ENCODE results near the gene CDC42BPB.
A peak's percentile ranks its signal among the peaks of the same experiment; 100 is the strongest.
"Not testable (repeated sequence)": the region's sequence is repeated elsewhere in the genome, so short reads cannot be mapped to it uniquely, and the experiment has no call there.

CDC42BPB gene

GRCh38 chr14:103059556-103059955 lies 2.2 kb upstream of the CDC42BPB start:
- Histone ChIP-seq H3K36me3 (ENCODE audit: insufficient read depth, insufficient read length, low read length) (peaks cover 3% of the 10 kb centered on the region), H3K9me3 (ENCODE audit: insufficient read depth, low read length) (no peaks in the 10 kb centered on the region), H3K9ac (ENCODE audit: insufficient read length, low read depth) (no peak overlapping the region), H3K4me3 (ENCODE audit: insufficient read length, low read depth) (no peak overlapping the region), H3K4me1 (ENCODE audit: insufficient read depth, insufficient read length) (peaks cover 3% of the 10 kb centered on the region), H3K27me3 (ENCODE audit: insufficient read depth, insufficient read length) (no peaks in the 10 kb centered on the region)
- TF ChIP-seq YY1 (IDR thresholded peaks at IDR 0.05; ENCODE audit: insufficient read depth, insufficient read length) (no peak), SUZ12 (IDR thresholded peaks at IDR 0.05; ENCODE audit: extremely low read depth, insufficient read depth, insufficient read length) (no peak), ZNF274 (IDR thresholded peaks at IDR 0.05; ENCODE audit: low read depth, low read length) (no peak)
- no peak for DNase-seq (ENCODE audit: low read depth, low spot score)

GRCh38 chr14:103058164-103059055 lies 1.1 kb upstream of the CDC42BPB start:
- no peak for DNase-seq (ENCODE audit: low read depth, low spot score)
- H3K9ac ChIP-seq (ENCODE audit: insufficient read length, low read depth), result peak overlapping the region; percentile 86
- TF ChIP-seq SUZ12 (IDR thresholded peaks at IDR 0.05; ENCODE audit: extremely low read depth, insufficient read depth, insufficient read length) (no peak), YY1 (IDR thresholded peaks at IDR 0.05; ENCODE audit: insufficient read depth, insufficient read length) (no peak), ZNF274 (IDR thresholded peaks at IDR 0.05; ENCODE audit: low read depth, low read length) (no peak)

GRCh38 chr14:103057028-103057371 lies 349 bp downstream of the CDC42BPB start:
- DNase-seq (ENCODE audit: low read depth, low spot score), result no peak
- H3K4me1 ChIP-seq (ENCODE audit: insufficient read depth, insufficient read length), result peaks cover 3% of the 10 kb centered on the region
- H3K9ac ChIP-seq (ENCODE audit: insufficient read length, low read depth), result peak overlapping the region; percentile 94
- peaks cover 9% of the 10 kb centered on the region for H3K36me3 ChIP-seq (ENCODE audit: insufficient read depth, insufficient read length, low read length)
- TF ChIP-seq SUZ12 (IDR thresholded peaks at IDR 0.05; ENCODE audit: extremely low read depth, insufficient read depth, insufficient read length) (no peak), ZNF274 (IDR thresholded peaks at IDR 0.05; ENCODE audit: low read depth, low read length) (no peak), YY1 (IDR thresholded peaks at IDR 0.05; ENCODE audit: insufficient read depth, insufficient read length) (no peak)
- no peaks in the 10 kb centered on the region for H3K27me3 ChIP-seq (ENCODE audit: insufficient read depth, insufficient read length)
- H3K9me3 ChIP-seq (ENCODE audit: insufficient read depth, low read length), result no peaks in the 10 kb centered on the region
- H3K4me3 ChIP-seq (ENCODE audit: insufficient read length, low read depth), result peak overlapping the region; percentile 96

More at GRCh38 chr14:103058164-103059055, 1.1 kb upstream of the CDC42BPB start:
- no peaks in the 10 kb centered on the region for H3K9me3 ChIP-seq (ENCODE audit: insufficient read depth, low read length)
- H3K4me1 ChIP-seq (ENCODE audit: insufficient read depth, insufficient read length), result peaks cover 3% of the 10 kb centered on the region
- no peaks in the 10 kb centered on the region for H3K27me3 ChIP-seq (ENCODE audit: insufficient read depth, insufficient read length)
- peak overlapping the region; percentile 73 for H3K4me3 ChIP-seq (ENCODE audit: insufficient read length, low read depth)
- H3K36me3 ChIP-seq (ENCODE audit: insufficient read depth, insufficient read length, low read length), result peaks cover 3% of the 10 kb centered on the region

- no peak for DNase-seq (ENCODE audit: low read depth, low spot score)
- Histone ChIP-seq H3K4me1 (ENCODE audit: insufficient read depth, insufficient read length) (peaks cover 3% of the 10 kb centered on the region), H3K4me3 (ENCODE audit: insufficient read length, low read depth) (peak overlapping the region; percentile 96), H3K9ac (ENCODE audit: insufficient read length, low read depth) (peak overlapping the region; percentile 94), H3K27me3 (ENCODE audit: insufficient read depth, insufficient read length) (no peaks in the 10 kb centered on the region), H3K36me3 (ENCODE audit: insufficient read depth, insufficient read length, low read length) (peaks cover 9% of the 10 kb centered on the region), H3K9me3 (ENCODE audit: insufficient read depth, low read length) (no peaks in the 10 kb centered on the region)
- TF ChIP-seq YY1 (IDR thresholded peaks at IDR 0.05; ENCODE audit: insufficient read depth, insufficient read length), result no peak
- no peak for TF ChIP-seq ZNF274 (IDR thresholded peaks at IDR 0.05; ENCODE audit: low read depth, low read length)
- no peak for TF ChIP-seq SUZ12 (IDR thresholded peaks at IDR 0.05; ENCODE audit: extremely low read depth, insufficient read depth, insufficient read length)
These were observed 874 bp downstream of the CDC42BPB start for GRCh38 chr14:103056322-103057027.

GRCh38 chr14:103055695-103056094 lies 1.7 kb downstream of the CDC42BPB start:
- DNase-seq (ENCODE audit: low read depth, low spot score), result no peak
- Histone ChIP-seq H3K36me3 (ENCODE audit: insufficient read depth, insufficient read length, low read length) (peaks cover 9% of the 10 kb centered on the region), H3K4me1 (ENCODE audit: insufficient read depth, insufficient read length) (peaks cover 3% of the 10 kb centered on the region), H3K9ac (ENCODE audit: insufficient read length, low read depth) (no peak overlapping the region), H3K27me3 (ENCODE audit: insufficient read depth, insufficient read length) (no peaks in the 10 kb centered on the region), H3K4me3 (ENCODE audit: insufficient read length, low read depth) (peak overlapping the region; percentile 61), H3K9me3 (ENCODE audit: insufficient read depth, low read length) (no peaks in the 10 kb centered on the region)
- TF ChIP-seq ZNF274 (IDR thresholded peaks at IDR 0.05; ENCODE audit: low read depth, low read length) (no peak), YY1 (IDR thresholded peaks at IDR 0.05; ENCODE audit: insufficient read depth, insufficient read length) (no peak), SUZ12 (IDR thresholded peaks at IDR 0.05; ENCODE audit: extremely low read depth, insufficient read depth, insufficient read length) (no peak)

- no peaks in the 10 kb centered on the region for H3K27me3 ChIP-seq (ENCODE audit: insufficient read depth, insufficient read length)
- no peaks in the 10 kb centered on the region for H3K9me3 ChIP-seq (ENCODE audit: insufficient read depth, low read length)
- H3K4me1 ChIP-seq (ENCODE audit: insufficient read depth, insufficient read length), result no peaks in the 10 kb centered on the region
- H3K36me3 ChIP-seq (ENCODE audit: insufficient read depth, insufficient read length, low read length), result peaks cover 11% of the 10 kb centered on the region
- DNase-seq (ENCODE audit: low read depth, low spot score), result no peak
- H3K4me3 ChIP-seq (ENCODE audit: insufficient read length, low read depth), result no peak overlapping the region
- H3K9ac ChIP-seq (ENCODE audit: insufficient read length, low read depth), result no peak overlapping the region
- no peak for TF ChIP-seq YY1 (IDR thresholded peaks at IDR 0.05; ENCODE audit: insufficient read depth, insufficient read length)
- TF ChIP-seq ZNF274 (IDR thresholded peaks at IDR 0.05; ENCODE audit: low read depth, low read length), result no peak
- TF ChIP-seq SUZ12 (IDR thresholded peaks at IDR 0.05; ENCODE audit: extremely low read depth, insufficient read depth, insufficient read length), result no peak
These were observed 4.9 kb downstream of the CDC42BPB start for GRCh38 chr14:103052407-103052806.

GRCh38 chr14:103050935-103051334 lies 6.4 kb downstream of the CDC42BPB start:
- Histone ChIP-seq H3K27me3 (ENCODE audit: insufficient read depth, insufficient read length) (no peaks in the 10 kb centered on the region), H3K36me3 (ENCODE audit: insufficient read depth, insufficient read length, low read length) (peaks cover 11% of the 10 kb centered on the region), H3K9ac (ENCODE audit: insufficient read length, low read depth) (no peak overlapping the region), H3K9me3 (ENCODE audit: insufficient read depth, low read length) (no peaks in the 10 kb centered on the region), H3K4me3 (ENCODE audit: insufficient read length, low read depth) (no peak overlapping the region), H3K4me1 (ENCODE audit: insufficient read depth, insufficient read length) (peaks cover 4% of the 10 kb centered on the region)
- no peak for DNase-seq (ENCODE audit: low read depth, low spot score)
- TF ChIP-seq ZNF274 (IDR thresholded peaks at IDR 0.05; ENCODE audit: low read depth, low read length) (no peak), SUZ12 (IDR thresholded peaks at IDR 0.05; ENCODE audit: extremely low read depth, insufficient read depth, insufficient read length) (no peak), YY1 (IDR thresholded peaks at IDR 0.05; ENCODE audit: insufficient read depth, insufficient read length) (no peak)

GRCh38 chr14:103047453-103047852 lies 9.9 kb downstream of the CDC42BPB start:
- not testable (repeated sequence) for H3K4me3 ChIP-seq (ENCODE audit: insufficient read length, low read depth); H3K4me1 ChIP-seq (ENCODE audit: insufficient read depth, insufficient read length); H3K9ac ChIP-seq (ENCODE audit: insufficient read length, low read depth); H3K9me3 ChIP-seq (ENCODE audit: insufficient read depth, low read length); H3K36me3 ChIP-seq (ENCODE audit: insufficient read depth, insufficient read length, low read length); DNase-seq (ENCODE audit: low read depth, low spot score); H3K27me3 ChIP-seq (ENCODE audit: insufficient read depth, insufficient read length)

Data from NT2/D1 (cell line).